Prostate gland (tissue), 2 donors: ENCODE measurements around the gene OTUD1. TPM values are rescaled to one million over a fixed set of nuclear protein-coding genes. Genes with fewer than 3 reads are reported as not detected.

ENCODE experiments used
- DNase-seq: peaks from one replicate; pipeline ENCODE4 v3.0.0-alpha.2; 2019; ENCODE audit warnings: low spot score
- H3K27ac ChIP-seq, 2 donors: fragments of 200-600 bp; sonication (generic); 2 replicates each; pipeline ENCODE4 v1.5.1; 2017 to 2019
- H3K27me3 ChIP-seq: fragments of 200-600 bp; sonication (generic); replicated peaks from 2 replicates; pipeline ENCODE4 v1.5.1; 2019; ENCODE audit not compliant: insufficient read depth
- H3K36me3 ChIP-seq, 2 donors: fragments of 200-600 bp; sonication (generic); 1 replicate in 1 of 2; 2 replicates in 1 of 2; pipeline versions ENCODE4 v1.5.1 to v1.8.1; 2017 to 2019
- H3K4me1 ChIP-seq: fragments of 200-600 bp; sonication (generic); replicated peaks from 2 replicates; pipeline ENCODE4 v1.5.1; 2019
- H3K4me3 ChIP-seq, 2 donors: fragments of 200-600 bp; sonication (generic); 2 replicates each; pipeline ENCODE4 v1.5.1; 2017 to 2019
- H3K9me3 ChIP-seq: fragments of 200-600 bp; sonication (generic); 2 replicates; pipeline ENCODE4 v1.5.1; 2017
- CTCF ChIP-seq, 4 experiments: fragments of 200-600 bp in 2 of 4; fragments of 450-650 bp in 2 of 4; sonication (generic) in 2 of 4; IDR thresholded peaks; 1 replicate in 3 of 4; 2 replicates in 1 of 4; pipeline ENCODE4 v1.5.1; 2016 to 2019; ENCODE audit warnings: antibody characterized with exemption in 4 of 4, mild to moderate bottlenecking in 2 of 4, moderate library complexity in 2 of 4
- POLR2A ChIP-seq: fragments of 450-650 bp; IDR thresholded peaks from one replicate; pipeline ENCODE4 v1.6.1; 2016; ENCODE audit warnings: antibody characterized with exemption, mild to moderate bottlenecking
- POLR2AphosphoS5 ChIP-seq: sonication (generic); formaldehyde crosslinking; IDR thresholded peaks from one replicate; pipeline ENCODE4 v1.6.1; 2017; ENCODE audit warnings: antibody characterized with exemption
- WGBS: methylation state at CpG from one replicate; pipeline ENCODE4 v1.1.5; 2018; 5-methylcytosine and 5-hydroxymethylcytosine counted together
- intact Hi-C: fragments of 100-400 bp; cut with DNase I; formaldehyde crosslinking; loops from one replicate; pipeline ENCODE4 v1.14.2; 2022
- total RNA-seq, 2 donors: library from RNA; depleted of rRNA; stranded (reverse); fragments of >200 nt; gene quantifications; one replicate each; pipeline ENCODE4 v1.1.0, GENCODE V29; 2016

The OTUD1 gene
- total RNA-seq, 2 donors from 2014 or later = 11.9 to 13.8 TPM

GRCh38 chr10:23472181-23472580 lies 33.3 kb downstream of the OTUD1 start:
- H3K9me3 ChIP-seq = no peaks in the 10 kb centered on the region
- DNase-seq = no peak
- no peak overlapping the region for H3K4me3 ChIP-seq
- TF ChIP-seq POLR2AphosphoS5 = no peak
- no peak for TF ChIP-seq POLR2A
- TF ChIP-seq CTCF (IDR thresholded peaks at IDR 0.05) = no peak
- no peaks in the 10 kb centered on the region for H3K27me3 ChIP-seq
- WGBS = 92% methylated on average over 8 of the region's 8 CpGs
- H3K27ac ChIP-seq = no peak overlapping the region
- intact Hi-C loops = no loop called here
- H3K4me1 ChIP-seq = no peaks in the 10 kb centered on the region
- H3K36me3 ChIP-seq = no peaks in the 10 kb centered on the region

GRCh38 chr10:23474081-23474480 lies 35.2 kb downstream of the OTUD1 start:
- Histone ChIP-seq H3K27me3 (no peaks in the 10 kb centered on the region), H3K9me3 (no peaks in the 10 kb centered on the region), H3K36me3 (no peaks in the 10 kb centered on the region), H3K27ac (no peak overlapping the region), H3K4me3 (no peak overlapping the region), H3K4me1 (no peaks in the 10 kb centered on the region)
- WGBS = 92% methylated on average over 2 of the region's 2 CpGs
- DNase-seq = no peak
- no peak for TF ChIP-seq POLR2AphosphoS5
- no peak for TF ChIP-seq POLR2A
- no peak for TF ChIP-seq CTCF (IDR thresholded peaks at IDR 0.05)
- intact Hi-C loops = no loop called here

- intact Hi-C loops = no loop called here
- Histone ChIP-seq H3K4me1 (no peaks in the 10 kb centered on the region), H3K9me3 (no peaks in the 10 kb centered on the region), H3K4me3 (no peak overlapping the region), H3K36me3 (no peaks in the 10 kb centered on the region), H3K27me3 (no peaks in the 10 kb centered on the region), H3K27ac (no peak overlapping the region)
- TF ChIP-seq POLR2AphosphoS5 (no peak), POLR2A (no peak), CTCF (IDR thresholded peaks at IDR 0.05) (no peak)
- WGBS = 91% methylated on average over 4 of the region's 4 CpGs
- DNase-seq = no peak
Measured at GRCh38 chr10:23474626-23475025, 35.8 kb downstream of the OTUD1 start.

- Histone ChIP-seq H3K27ac (no peak overlapping the region), H3K36me3 (no peaks in the 10 kb centered on the region), H3K4me1 (no peaks in the 10 kb centered on the region), H3K4me3 (no peak overlapping the region), H3K9me3 (no peaks in the 10 kb centered on the region), H3K27me3 (no peaks in the 10 kb centered on the region)
- intact Hi-C loops = no loop called here
- 96% methylated on average over 5 of the region's 5 CpGs for WGBS
- no peak for DNase-seq
- TF ChIP-seq CTCF (IDR thresholded peaks at IDR 0.05) (no peak), POLR2A (no peak), POLR2AphosphoS5 (no peak)
Measured at GRCh38 chr10:23478570-23478969, 39.7 kb downstream of the OTUD1 start.

- no peaks in the 10 kb centered on the region for H3K36me3 ChIP-seq
- H3K4me3 ChIP-seq = no peak overlapping the region
- no peaks in the 10 kb centered on the region for H3K9me3 ChIP-seq
- H3K27me3 ChIP-seq = no peaks in the 10 kb centered on the region
- 71% methylated on average over 3 of the region's 3 CpGs for WGBS
- H3K27ac ChIP-seq = no peak overlapping the region
- no peaks in the 10 kb centered on the region for H3K4me1 ChIP-seq
- DNase-seq = no peak
- intact Hi-C loops = no loop called here
- no peak for TF ChIP-seq POLR2A
- TF ChIP-seq POLR2AphosphoS5 = no peak
- TF ChIP-seq CTCF (IDR thresholded peaks at IDR 0.05) = no peak
Measured at GRCh38 chr10:23479798-23480473, 41.1 kb downstream of the OTUD1 start.
